Measurements from ENCODE around the gene DDI2.

DDI2 gene

DNA sequence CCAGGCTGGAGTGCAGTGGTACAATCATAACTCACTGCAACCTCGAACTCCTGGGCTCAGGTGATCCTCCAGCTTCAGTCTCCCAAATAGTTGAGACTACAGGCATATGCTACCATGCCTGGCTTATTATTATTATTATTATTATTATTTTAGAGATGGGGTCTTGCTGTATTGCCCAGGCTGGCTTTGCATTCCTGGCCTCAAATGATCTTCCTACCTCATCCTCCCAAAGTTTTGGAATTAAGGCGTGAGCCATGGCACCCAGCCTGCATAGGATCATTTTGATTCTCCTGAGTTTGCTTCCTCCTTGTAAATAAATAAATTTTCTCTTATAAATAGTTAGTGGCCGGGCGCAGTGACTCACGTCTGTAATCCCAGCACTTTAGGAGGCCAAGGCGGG lies 6.2 kb downstream of the DDI2 start:
- Histone ChIP-seq H3K4me2 (ENCODE audit: low read depth, low read length, poor library complexity, severe bottlenecking) (no peak overlapping the region), H3K4me3 (ENCODE audit: low read length, poor library complexity, severe bottlenecking) (no peak overlapping the region), H3K4me1 (ENCODE audit: insufficient read depth, low read length, poor library complexity, severe bottlenecking) (peaks cover 48% of the 10 kb centered on the region), H3K27me3 (ENCODE audit: insufficient read depth, low read length, poor library complexity, severe bottlenecking) (no peaks in the 10 kb centered on the region), H3K36me3 (ENCODE audit: insufficient read depth, low read length) (peaks cover 18% of the 10 kb centered on the region; the same call in 1 of the 2 replicates), H2AFZ (ENCODE audit: low read length) (no peak overlapping the region), H3K9me3 (ENCODE audit: insufficient read depth, low read depth, low read length) (no peaks in the 10 kb centered on the region), H4K20me1 (ENCODE audit: insufficient read depth, low read length, poor library complexity, severe bottlenecking) (peaks cover 29% of the 10 kb centered on the region), H3K79me2 (ENCODE audit: insufficient read depth, low read length) (peaks cover 79% of the 10 kb centered on the region), H3K9me2 (replicated peaks; ENCODE audit: low read depth, low read length) (no peaks in the 10 kb centered on the region), H3K9ac (ENCODE audit: low read depth, low read length, poor library complexity, severe bottlenecking) (no peak overlapping the region), H3F3A (ENCODE audit: low read depth) (no peaks in the 10 kb centered on the region)
- TF ChIP-seq, protein P1, sequence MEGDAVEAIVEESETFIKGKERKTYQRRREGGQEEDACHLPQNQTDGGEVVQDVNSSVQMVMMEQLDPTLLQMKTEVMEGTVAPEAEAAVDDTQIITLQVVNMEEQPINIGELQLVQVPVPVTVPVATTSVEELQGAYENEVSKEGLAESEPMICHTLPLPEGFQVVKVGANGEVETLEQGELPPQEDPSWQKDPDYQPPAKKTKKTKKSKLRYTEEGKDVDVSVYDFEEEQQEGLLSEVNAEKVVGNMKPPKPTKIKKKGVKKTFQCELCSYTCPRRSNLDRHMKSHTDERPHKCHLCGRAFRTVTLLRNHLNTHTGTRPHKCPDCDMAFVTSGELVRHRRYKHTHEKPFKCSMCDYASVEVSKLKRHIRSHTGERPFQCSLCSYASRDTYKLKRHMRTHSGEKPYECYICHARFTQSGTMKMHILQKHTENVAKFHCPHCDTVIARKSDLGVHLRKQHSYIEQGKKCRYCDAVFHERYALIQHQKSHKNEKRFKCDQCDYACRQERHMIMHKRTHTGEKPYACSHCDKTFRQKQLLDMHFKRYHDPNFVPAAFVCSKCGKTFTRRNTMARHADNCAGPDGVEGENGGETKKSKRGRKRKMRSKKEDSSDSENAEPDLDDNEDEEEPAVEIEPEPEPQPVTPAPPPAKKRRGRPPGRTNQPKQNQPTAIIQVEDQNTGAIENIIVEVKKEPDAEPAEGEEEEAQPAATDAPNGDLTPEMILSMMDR (conservative IDR thresholded peaks at IDR 0.05; ENCODE audit: low read length) = no peak

DNA sequence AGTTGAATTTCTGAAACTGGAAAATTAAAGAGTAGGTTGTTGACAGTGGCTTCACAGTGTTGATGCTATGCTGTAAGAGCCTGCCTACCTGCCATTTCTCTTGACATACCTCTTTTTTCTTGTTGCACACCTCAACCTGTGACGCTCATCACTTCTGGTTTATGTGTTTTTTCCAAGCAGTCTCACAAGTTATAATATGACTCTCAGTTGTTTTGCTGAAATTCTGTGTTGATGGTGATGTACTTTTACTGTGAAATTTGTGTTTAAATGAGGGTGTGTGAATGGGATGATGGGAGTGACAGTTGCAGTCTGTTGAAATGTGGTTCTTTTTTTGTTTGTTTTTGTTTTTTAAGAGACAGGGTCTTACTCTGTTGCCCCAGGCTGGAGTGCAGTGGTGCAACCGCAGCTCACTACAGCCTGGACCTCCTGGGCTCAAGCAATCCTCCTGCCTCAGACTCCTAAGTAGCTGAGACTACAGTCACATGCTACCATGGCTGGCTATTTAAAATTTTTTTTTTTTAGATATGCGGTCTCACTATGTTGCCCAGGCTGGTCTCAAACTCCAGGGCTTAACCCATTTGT lies 7.0 kb downstream of the DDI2 start:
- H3K4me2 ChIP-seq (ENCODE audit: low read depth, low read length, poor library complexity, severe bottlenecking) = peak overlapping the region; percentile 14
- H3K9ac ChIP-seq (ENCODE audit: low read depth, low read length, poor library complexity, severe bottlenecking) = no peak overlapping the region

DNA sequence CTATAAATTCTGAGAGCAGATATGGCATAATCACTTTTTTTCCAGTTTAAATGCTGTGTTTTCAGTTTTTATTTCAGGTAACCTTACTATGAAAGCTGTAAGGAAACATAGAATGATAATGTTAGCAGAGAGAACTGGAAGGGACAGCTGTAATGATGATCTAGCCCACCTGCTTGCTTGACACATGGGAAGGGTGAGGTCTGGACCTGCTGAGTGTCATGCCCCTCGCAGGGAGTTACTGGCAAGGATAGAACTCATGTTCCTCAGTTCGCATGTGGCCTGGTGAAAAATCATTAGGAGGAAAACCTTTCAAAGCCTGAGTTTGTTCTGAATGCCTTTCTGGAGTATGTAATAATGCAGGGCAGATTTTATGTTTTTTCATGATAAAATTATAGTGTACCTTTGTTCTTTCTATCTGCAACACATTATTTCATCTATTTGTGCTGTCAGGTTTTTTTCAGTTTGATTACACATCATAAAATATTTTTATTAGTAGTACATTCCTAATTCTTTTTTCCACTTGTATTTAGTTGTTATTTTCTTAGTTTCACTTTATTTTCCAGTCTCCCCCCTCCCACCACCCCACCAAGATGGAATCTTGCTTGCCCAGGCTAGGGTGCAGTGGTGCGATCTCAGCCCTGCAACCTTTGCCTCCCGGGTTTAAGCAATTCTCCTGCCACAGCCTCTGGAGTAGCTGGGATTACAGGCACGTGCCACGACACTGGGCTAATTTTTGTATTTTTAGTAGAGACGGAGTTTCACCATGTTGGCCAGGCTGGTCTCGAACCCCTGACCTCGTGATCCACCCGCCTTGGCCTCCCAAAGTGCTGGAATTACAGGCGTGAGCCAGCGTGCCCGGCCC lies 8.0 kb downstream of the DDI2 start:
- Histone ChIP-seq H3K4me3 (ENCODE audit: low read length, poor library complexity, severe bottlenecking) (no peak overlapping the region), H3K9me2 (replicated peaks; ENCODE audit: low read depth, low read length) (no peaks in the 10 kb centered on the region), H3K9ac (ENCODE audit: low read depth, low read length, poor library complexity, severe bottlenecking) (no peak overlapping the region), H3K36me3 (ENCODE audit: insufficient read depth, low read length) (peaks cover 29% of the 10 kb centered on the region; the same call in 1 of the 2 replicates), H2AFZ (ENCODE audit: low read length) (no peak overlapping the region), H3K9me3 (ENCODE audit: insufficient read depth, low read depth, low read length) (no peaks in the 10 kb centered on the region), H3K4me2 (ENCODE audit: low read depth, low read length, poor library complexity, severe bottlenecking) (peak overlapping the region; percentile 14), H3K4me1 (ENCODE audit: insufficient read depth, low read length, poor library complexity, severe bottlenecking) (peaks cover 36% of the 10 kb centered on the region), H3K27me3 (ENCODE audit: insufficient read depth, low read length, poor library complexity, severe bottlenecking) (no peaks in the 10 kb centered on the region), H3K79me2 (ENCODE audit: insufficient read depth, low read length) (peaks cover 60% of the 10 kb centered on the region), H4K20me1 (ENCODE audit: insufficient read depth, low read length, poor library complexity, severe bottlenecking) (peaks cover 18% of the 10 kb centered on the region), H3F3A (ENCODE audit: low read depth) (no peaks in the 10 kb centered on the region)
- TF ChIP-seq, protein P1 (conservative IDR thresholded peaks at IDR 0.05; ENCODE audit: low read length) = no peak
- no peak for TF ChIP-seq EZH2phosphoT487 (IDR thresholded peaks at IDR 0.05; ENCODE audit: borderline replicate concordance)

More for the DNA sequence above, 7.0 kb downstream of the DDI2 start:
- Histone ChIP-seq H2AFZ (ENCODE audit: low read length) (no peak overlapping the region), H3K27me3 (ENCODE audit: insufficient read depth, low read length, poor library complexity, severe bottlenecking) (no peaks in the 10 kb centered on the region), H3K4me3 (ENCODE audit: low read length, poor library complexity, severe bottlenecking) (no peak overlapping the region), H3K4me1 (ENCODE audit: insufficient read depth, low read length, poor library complexity, severe bottlenecking) (peaks cover 43% of the 10 kb centered on the region), H3K9me3 (ENCODE audit: insufficient read depth, low read depth, low read length) (no peaks in the 10 kb centered on the region), H4K20me1 (ENCODE audit: insufficient read depth, low read length, poor library complexity, severe bottlenecking) (peaks cover 26% of the 10 kb centered on the region), H3F3A (ENCODE audit: low read depth) (no peaks in the 10 kb centered on the region), H3K79me2 (ENCODE audit: insufficient read depth, low read length) (peaks cover 71% of the 10 kb centered on the region), H3K36me3 (ENCODE audit: insufficient read depth, low read length) (peaks cover 24% of the 10 kb centered on the region; the same call in 1 of the 2 replicates), H3K9me2 (replicated peaks; ENCODE audit: low read depth, low read length) (no peaks in the 10 kb centered on the region)
- TF ChIP-seq, protein P1 (conservative IDR thresholded peaks at IDR 0.05; ENCODE audit: low read length) = no peak
- TF ChIP-seq EZH2phosphoT487 (IDR thresholded peaks at IDR 0.05; ENCODE audit: borderline replicate concordance) = no peak

Data from Loucy (cell line).